GM23338 (cell line): ENCODE measurements around the gene PID1.

Experiments used
- CREB1 ChIP-seq: fragments of 250-450 bp; sonication (Bioruptor Pico); IDR thresholded peaks from 2 replicates; pipeline ENCODE4 v1.5.0; 2020; ENCODE audit warnings: low read depth, mild to moderate bottlenecking, moderate library complexity
- CTCF ChIP-seq, 2 experiments: fragments of 200-600 bp in 1 of 2; sonication (generic) in 1 of 2; conservative IDR thresholded peaks; 2 replicates each; pipeline versions ENCODE4 v1.5.1 to v1.6.1; 2016 to 2017; ENCODE audit warnings: antibody characterized with exemption in 2 of 2, low read depth in 2 of 2, mild to moderate bottlenecking in 2 of 2, moderate library complexity in 1 of 2
- EZH2 ChIP-seq: fragments of 200-600 bp; sonication (generic); IDR thresholded peaks from one replicate; pipeline ENCODE4 v1.8.0; 2017; ENCODE audit warnings: antibody characterized with exemption, mild to moderate bottlenecking, low read depth; ENCODE audit not compliant: unreplicated experiment
- EZH2phosphoT487 ChIP-seq: fragments of 200-600 bp; sonication (generic); IDR thresholded peaks from one replicate; pipeline ENCODE4 v1.8.1; 2018; ENCODE audit warnings: antibody characterized with exemption; ENCODE audit not compliant: unreplicated experiment
- JUNB ChIP-seq: IDR thresholded peaks from one replicate; pipeline ENCODE4 v1.6.1; 2016; ENCODE audit warnings: antibody characterized with exemption; ENCODE audit not compliant: unreplicated experiment
- NANOG ChIP-seq: IDR thresholded peaks from 2 replicates; pipeline ENCODE4 v1.6.1; 2016; ENCODE audit warnings: antibody characterized with exemption, borderline replicate concordance
- POLR2AphosphoS5 ChIP-seq: IDR thresholded peaks from 2 replicates; pipeline ENCODE4 v1.6.1; 2016; ENCODE audit warnings: antibody characterized with exemption, low read depth
- REST ChIP-seq: IDR thresholded peaks from one replicate; pipeline ENCODE4 v1.6.1; 2018; ENCODE audit warnings: antibody characterized with exemption; ENCODE audit not compliant: unreplicated experiment

GRCh38 chr2:229081411-229081810 is 189.7 kb downstream of the PID1 start:
- TF ChIP-seq CTCF (conservative IDR thresholded peaks at IDR 0.05; ENCODE audit: low read depth in 2 of 2): no peak
- TF ChIP-seq EZH2: no peak
- TF ChIP-seq POLR2AphosphoS5: no peak
- TF ChIP-seq EZH2phosphoT487: no peak
- TF ChIP-seq REST: no peak
- TF ChIP-seq CREB1 (CRISPR knock-in tag): no peak
- TF ChIP-seq JUNB: no peak
- no peak for TF ChIP-seq NANOG
